HG02938 (cell line): Measurements from ENCODE around the gene GTPBP4.
"Not testable (repeated sequence)": the region's sequence is repeated elsewhere in the genome, so short reads cannot be mapped to it uniquely, and the experiment has no call there.

Experiments
- ATAC-seq: cut with Tn5 transposase; IDR thresholded peaks from one replicate; pipeline ENCODE4 v1.9.1; 2021; ENCODE audit warnings: mild to moderate bottlenecking, moderate library complexity; ENCODE audit not compliant: unreplicated experiment

Gene GTPBP4

DNA sequence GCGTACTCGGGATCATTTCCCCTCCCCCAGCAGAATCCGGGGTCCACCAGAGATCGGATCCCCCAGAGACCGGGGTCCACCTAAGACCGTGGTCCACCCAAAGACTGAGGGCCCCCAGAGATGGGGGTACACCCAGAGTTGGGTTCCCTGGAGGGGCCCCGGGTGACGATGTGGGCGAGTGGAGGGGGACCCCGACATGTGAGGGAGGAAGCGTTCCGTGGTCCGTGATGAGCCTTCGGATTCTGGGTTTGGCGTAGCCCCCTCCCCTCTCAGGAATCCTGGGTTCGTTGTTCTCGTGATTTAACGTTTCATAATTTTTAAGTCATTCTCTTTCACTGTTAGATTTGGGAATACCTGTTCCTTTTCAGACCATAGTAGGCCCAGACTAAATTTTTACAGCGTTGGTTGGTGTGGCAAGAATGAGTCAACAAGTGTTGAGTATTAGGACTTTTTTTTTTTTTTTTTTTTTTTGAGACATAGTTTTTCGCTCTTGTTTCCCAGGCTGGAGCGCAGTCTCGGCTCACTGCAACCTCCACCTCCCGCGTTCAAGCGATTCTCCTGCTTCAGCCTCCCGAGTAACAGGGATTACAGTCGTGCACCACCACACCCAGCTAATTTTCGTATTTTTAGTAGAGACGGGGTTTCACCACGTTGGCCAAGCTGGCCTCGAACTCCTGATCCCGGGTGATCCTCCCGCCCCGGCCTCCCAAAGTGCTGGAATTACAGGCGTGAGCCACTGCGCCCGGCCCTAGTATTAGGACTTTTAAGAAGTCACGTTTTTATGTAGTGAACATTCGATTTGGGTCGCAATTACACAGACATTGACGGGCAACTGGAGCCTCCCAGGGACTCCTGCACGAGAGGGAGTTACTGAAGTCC lies 672 bp downstream of the GTPBP4 start:
- ATAC-seq, result peak; percentile 6

DNA sequence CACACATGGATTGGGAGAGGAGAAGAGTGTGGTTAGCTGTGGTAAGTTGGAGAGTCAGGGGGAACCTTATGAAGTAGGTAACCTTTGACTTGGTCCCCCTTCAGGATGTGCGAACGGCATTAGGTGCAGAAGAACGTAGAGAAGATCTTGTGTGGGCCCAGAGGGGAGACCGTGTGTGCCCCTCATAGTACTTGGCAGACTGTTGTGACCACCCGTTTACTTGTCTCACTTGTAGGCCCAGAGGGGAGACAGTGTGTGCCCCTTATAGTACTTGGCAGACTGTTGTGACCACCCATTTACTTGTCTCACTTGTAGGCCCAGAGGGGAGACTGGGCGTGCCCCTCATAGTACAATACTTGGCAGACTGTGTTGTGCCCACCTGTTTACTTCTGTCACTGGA lies 2.6 kb downstream of the GTPBP4 start:
- ATAC-seq, result no peak

DNA sequence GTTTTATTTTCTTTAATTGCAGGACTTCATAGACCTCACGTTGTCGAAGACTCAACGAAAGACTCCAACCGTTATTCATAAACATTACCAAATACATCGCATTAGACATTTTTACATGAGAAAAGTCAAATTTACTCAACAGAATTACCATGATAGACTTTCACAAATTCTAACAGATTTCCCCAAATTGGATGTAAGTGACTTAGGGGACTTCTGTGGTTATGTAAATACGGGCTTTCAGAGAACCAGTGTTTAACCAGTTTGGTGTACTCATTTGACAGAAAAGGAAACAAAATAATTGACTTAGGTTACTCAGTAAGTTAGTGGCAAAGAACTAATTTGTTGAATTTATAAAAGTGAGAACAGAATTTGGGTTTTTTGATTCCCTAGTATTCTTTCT lies 4.2 kb downstream of the GTPBP4 start:
- peak; percentile 41 for ATAC-seq

DNA sequence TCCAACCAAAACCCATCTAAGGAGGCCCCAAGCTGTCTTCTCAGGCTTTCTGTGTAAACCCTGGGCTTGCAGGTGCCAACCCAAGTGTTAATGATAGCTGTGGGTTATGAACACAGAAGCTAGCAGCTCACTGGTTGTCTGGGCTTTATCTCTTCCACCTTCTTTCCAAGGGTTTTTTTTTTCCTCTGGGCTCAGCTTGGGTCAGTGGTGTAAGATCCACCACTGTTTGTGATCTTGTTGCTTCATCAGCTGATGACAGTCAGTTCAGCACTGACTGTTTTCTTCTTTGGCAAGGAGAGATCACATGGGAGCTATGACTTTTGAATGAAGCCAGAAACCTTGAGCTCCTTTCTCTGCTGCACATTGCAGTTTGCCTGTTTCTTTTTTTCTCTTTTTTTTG lies 4.6 kb downstream of the GTPBP4 start:
- ATAC-seq, result no peak

DNA sequence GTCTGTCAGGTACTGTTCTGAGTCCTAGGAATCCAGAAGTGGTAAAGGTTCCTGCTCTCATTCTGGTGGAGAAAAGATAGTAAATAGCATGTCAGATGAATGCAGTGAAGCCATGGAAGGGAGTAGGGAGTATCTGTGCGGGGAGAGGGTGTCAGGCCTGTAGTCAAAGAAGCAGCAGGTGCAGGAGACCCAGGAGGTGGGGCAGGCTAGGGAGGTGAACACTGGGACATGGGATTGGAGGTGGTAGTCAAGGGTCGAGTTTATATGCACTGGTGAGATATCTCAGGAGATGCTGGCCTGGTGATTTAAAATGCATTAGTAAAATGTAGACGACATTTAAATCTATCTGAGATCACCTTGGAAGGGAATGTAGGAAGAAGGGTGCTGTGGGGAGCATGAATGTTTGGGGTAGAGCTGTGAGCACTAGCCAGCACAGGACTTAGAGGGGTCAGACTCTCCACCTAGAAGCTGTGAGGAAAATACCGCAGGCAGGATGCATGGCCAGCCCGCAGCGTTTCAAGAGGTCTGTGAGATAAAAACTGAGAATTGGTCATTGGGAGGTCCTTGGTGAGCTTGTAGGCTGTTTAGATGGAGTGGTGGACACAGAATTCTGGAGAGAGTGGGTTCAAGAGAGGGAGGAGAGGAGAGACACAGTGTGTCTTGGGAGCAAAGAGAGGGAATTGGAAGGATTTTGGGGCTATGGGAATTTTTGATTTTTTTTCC lies 6.8 kb downstream of the GTPBP4 start:
- no peak for ATAC-seq

DNA sequence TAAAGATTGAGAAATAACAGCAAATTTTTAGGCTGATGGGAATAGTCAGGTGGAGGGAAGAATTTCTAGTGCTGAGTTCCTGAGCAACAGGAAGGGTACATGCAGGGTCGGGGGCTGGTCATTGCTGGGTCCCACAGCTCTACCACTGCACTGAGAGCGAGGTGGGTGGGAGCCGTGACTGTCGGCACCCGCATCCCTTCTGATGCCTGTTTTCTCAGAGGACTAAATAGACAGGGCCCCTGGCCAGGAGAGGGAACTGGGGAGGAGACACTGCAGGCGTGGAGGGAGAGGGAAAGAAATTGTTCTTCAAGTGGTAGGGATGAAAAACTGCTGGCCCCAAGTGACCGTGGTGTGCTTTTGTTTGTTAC lies 7.3 kb downstream of the GTPBP4 start:
- no peak for ATAC-seq

DNA sequence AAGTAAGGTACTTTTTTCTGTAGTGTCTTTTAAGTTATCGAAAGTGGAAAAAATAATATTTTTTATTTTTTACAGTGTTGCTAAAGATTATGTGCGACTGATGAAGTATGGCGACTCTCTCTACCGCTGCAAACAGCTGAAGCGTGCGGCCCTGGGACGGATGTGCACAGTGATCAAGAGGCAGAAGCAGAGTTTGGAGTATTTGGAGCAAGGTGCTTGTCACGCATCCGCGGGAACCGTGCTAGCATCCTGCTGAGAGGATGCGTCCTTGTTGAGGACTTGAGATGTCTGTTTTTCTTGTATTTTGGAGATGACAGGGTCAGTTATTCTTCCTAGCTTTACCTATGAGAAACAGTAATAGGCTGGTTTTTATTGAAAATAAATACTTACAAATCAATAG lies 7.8 kb downstream of the GTPBP4 start:
- ATAC-seq, result no peak

DNA sequence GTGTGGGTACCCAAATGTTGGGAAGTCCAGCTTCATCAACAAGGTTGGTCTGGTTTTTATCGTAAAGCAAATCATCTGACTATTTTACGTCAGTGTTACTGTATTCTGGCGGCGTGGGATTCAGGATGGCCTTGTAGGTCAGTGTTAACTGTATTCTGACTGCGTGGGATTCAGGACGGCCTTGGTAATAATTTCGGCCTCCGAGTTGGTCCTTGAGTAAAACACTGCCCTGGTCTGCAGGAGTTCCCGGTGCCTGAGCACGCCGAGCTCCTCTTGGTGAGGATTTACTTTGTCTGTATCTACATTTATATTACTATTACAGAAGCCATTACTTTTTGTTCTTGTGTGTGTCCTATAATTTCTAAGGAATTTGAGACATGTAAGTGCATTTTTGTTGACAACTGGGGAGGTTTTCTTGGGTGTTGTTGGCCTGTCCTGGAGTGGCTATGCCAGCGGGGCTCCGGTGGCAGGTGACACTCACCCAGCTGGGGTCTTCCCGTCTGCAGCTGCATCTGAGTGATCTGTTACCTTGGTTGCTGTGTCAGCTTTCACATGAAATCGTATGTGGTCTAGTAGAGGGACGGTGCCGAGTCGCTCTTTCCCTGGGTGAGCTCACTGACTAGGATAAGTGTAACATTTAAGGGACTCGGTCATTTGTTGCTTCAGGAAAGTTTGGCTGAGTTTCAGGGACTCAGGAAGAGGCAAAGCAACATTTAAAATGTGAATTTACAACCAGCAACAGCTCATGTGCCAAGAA lies 9.2 kb downstream of the GTPBP4 start:
- no peak for ATAC-seq

DNA sequence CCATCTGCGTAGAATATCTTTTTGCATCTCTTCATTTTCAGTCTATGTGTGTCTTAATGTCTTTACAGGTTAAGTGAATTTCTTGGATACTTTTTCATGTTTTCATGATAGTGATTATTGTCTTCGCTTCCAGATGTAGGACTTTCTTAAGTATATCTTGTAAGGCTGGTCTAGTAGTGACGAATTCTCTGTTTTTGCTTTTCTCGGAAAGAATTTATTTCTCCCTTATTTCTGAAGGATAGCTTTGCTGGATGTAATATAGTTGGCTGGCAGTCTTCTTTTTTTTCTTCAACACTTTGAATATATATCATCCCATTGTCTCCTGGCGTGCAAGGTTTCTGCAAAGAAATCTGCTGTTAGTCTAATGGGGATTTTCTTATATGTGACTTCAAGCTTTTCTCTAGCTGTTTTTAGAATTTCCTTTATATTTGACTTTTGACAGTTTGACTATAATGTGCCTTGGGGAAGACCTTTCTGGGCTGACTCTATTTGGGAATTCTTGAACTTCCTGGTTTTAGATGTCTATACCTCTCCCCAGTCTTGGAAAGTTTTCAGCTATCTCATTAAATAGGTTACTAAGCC lies 14.3 kb downstream of the GTPBP4 start:
- ATAC-seq, result no peak

DNA sequence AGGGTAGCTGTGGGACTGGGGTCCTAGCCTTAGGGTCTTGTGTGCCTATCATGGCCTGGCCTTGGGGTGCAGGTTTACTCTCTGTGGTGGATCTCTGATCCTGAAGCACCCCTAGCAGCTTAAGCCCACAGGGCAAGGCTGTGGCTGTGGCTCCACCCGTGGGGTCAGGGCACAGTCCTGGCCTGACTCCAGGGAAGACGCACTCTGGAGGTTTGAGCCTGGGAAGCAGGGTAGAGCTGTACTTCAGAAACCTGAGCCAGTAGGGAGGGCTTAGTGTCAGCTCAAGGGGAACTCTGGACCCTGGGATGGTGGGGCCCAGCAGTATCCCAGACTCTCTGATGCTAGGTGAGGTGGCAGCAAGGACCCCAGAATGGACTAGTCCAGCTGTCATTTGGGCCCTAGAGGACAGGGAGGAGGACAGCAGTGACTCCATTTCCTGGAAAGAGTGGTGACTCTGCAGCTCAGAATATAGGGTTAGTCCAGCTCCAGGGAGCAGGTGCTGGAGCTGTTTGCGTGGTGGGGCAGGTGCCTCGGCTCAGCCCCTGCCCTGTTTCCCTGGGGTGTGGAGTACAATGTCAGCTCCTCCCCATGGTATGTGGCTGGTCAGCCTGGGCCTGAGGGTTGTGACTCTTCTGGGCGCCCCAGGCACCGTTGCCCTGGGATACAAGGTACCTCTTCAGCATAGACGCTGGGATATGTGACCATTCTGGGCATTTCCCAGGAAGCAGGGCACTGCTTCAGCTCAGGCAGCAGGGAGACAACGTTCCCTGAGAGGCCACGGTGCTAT lies 15.8 kb downstream of the GTPBP4 start:
- ATAC-seq, result no peak

DNA sequence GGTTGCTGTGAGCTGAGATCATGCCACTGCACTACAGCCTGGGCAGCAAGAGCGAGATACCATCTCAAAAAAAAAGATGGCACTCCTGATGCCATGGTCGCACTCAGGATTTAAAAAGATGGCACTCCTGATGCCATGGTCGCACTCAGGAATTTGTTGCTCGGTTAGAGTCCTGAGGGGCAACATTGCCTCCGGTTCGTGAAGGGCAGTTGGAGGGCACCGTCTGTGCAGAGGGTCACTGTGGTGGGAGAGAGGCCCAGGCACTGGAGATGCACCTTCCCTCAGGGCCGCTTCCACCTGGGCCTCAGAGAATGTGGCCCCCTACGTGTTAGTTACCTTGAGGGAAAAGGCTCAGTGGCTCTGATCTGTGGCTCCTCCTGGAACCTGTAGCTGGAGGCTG lies 18.3 kb downstream of the GTPBP4 start:
- no peak for ATAC-seq

DNA sequence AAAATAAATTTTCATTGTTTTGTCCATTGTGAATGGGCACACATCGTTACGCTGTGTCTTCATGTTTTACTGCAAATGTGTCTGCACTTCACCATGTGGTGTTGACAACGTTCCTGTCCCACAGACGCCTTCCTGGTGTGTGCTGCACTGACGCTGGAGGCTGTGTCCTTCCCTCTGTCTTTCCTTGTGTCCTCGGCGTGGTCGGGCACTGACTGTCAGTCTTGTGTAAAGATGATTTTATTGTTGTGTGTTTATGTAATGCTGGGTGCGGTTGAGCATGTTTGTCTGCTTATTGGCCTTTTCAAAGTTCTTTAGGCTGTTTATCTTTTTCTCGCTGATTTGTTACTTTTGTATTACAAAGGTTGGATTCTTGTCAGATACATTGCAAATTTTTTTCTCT lies 19.3 kb downstream of the GTPBP4 start:
- no peak for ATAC-seq

DNA sequence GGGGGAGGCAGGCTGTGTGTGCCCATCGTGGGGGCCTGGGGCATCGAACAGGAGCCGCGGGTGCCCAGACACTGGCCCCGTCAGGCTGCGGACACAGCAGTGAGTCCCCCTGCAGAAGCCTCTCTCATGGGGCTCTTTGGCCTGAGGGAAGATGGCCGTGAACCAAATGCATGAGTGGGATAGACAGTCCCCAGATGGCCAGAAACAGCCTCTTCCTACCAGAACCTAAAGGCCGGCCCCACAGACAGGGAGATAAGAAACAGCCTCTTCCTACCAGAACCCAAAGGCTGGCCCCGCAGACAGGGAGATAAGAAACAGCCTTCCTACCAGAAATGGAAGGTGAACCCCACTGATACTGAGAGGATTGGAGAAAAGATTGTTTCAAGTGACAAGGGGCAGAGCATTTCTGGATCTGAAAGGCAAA lies 20.8 kb downstream of the GTPBP4 start:
- ATAC-seq, result no peak

DNA sequence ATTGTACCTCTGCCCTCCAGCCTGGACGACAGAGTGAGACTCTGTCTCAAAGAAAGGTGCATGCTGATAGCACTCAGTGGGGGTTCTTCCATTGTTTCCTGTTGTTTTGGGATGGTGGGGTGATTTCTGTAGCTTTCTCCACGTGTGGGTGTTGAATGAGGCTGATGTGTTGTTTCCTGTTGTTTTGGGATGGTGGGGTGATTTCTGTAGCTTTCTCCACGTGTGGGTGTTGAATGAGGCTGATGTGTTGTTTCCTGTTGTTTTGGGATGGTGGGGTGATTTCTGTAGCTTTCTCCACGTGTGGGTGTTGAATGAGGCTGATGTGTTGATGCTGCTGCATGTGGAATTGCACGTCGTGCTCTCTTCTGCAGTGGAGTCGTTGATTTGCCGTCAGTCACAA lies 21.7 kb downstream of the GTPBP4 start:
- not testable (repeated sequence) for ATAC-seq

DNA sequence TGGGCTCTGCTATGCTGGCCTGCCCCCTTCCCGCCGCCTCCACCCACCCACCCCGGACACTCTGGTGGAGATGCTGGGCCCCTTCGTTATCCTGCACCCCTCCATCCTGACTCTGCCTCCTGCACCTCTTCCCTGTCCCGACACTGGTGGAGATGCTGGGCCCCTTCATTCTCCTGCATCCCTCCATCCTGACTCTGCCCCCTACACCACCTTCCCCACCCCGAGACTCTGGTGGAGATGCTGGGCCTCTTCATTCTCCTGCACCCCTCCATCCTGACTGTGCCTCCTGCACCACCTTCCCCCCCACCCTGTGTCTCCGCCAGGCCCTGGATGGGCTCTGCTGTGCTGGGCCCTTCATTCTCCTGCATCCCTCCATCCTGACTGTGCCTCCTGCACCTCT lies 22.5 kb downstream of the GTPBP4 start:
- no peak for ATAC-seq

DNA sequence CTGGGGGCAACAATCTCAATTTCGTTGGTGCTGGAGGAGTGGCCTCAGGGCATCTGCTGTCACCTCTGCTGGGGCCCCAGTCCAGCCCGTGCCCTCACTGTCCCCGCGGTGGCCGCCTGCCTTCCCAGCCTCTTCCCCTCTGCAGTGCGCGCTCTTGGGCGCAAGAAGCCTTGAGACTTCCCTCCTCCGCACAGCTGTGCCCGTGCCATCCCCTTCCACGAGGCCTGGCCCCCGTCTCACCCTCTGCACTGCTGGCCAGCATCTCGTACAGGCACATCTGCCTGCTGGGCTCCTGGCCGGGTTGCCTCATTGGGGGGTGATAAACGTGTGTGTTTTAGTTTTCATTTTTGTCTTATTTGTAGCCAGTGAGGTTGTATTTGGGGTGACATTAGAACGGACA lies 23.5 kb downstream of the GTPBP4 start:
- ATAC-seq, result no peak

DNA sequence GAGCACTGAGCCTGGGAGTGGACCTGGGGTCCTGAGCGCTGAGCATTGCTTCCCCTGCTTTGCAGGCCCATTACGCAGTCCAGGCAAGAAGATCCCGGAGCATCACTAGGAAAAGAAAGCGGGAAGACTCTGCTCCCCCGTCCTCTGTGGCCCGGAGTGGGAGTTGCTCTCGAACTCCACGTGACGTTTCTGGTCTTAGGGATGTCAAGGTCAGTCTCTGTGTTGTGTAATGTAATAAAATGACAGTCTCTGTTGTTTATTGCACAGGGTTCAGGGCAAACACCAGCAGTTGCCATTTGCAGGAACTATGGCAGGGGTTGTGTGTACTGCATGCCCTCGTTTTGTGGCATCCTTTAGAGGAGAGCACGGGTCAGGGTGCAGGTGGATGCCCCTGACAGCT lies 27.5 kb downstream of the GTPBP4 start:
- ATAC-seq, result no peak

DNA sequence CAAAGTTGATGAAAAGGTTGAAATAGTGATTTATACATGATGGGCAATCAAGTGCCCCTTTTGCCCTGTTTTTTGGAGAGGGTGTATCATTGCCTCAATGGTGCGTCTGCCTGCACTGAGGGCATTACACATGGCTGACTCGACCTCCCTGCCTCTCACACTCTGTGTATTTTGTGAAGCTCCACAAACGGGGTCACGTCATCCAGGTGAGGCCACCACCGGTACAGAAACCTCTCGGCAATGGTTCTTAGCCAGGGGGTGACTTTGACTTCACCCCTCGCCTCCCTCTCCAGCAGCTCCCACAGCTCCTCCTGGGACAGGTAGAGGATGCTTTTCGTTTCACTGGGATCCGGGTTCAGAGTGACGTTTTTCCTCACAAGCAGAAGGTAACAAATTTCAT lies 31.1 kb downstream of the GTPBP4 start:
- ATAC-seq, result no peak

DNA sequence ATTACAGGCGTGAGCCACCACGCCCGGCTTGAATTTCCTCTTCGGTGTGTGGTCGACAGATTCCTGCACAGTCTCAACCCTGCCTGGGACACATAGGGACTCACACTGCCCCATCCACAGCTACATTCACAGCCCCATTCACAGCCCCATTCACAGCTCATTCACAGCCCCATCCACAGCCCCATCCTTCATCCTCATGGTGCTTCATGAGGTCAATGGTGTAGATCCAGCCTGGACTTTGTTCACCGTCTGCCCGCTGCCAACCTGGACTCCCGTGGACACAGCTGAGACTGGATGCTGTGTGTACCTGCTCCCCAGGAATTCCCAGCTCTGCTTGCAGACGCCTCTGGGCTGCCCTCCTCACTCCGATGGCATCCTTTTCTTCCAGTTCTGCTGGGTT lies 32.2 kb downstream of the GTPBP4 start:
- no peak for ATAC-seq

DNA sequence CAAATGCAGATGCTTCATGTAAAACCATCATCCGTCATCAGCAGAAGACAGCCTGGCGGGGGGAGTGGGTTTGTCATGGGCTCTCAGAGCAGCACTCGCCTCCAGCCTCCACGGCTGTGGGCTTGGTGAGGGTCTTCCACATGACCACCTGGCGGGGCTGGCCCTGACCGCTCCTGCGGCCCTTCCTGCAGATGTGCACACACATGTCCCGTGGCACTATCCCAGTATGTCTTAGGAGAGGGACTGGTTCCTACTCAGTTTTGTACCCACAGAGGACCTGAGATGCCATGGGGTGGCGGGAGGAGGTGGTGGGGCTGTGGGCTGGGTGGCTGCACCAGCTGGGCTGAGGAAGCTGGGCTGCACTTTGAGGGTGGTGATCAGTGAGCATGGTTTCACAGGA lies 32.7 kb downstream of the GTPBP4 start:
- no peak for ATAC-seq

DNA sequence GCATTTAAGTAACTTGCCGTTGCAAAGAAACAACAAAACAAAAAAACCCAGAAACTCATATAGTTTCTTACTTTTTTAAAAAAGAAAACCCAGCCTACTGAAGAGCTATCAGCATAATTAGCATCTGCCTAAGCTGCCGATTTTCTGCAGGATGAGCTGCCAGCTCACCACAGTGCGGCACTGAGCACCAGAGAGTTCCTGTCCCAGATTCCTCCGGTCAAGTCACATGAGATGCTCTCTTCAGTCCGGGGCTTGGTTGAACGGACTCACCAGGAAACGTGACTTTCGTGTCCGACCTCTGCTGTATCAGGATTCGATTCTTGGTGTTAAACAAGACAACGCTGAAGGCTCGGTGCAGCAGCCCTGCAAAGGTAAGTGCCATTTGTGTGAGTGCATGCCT lies 34.2 kb downstream of the GTPBP4 start:
- no peak for ATAC-seq
